ENCODE measurements around the gene DIP2C.
"Not testable (repeated sequence)": the region's sequence is repeated elsewhere in the genome, so short reads cannot be mapped to it uniquely, and the experiment has no call there.

Gene DIP2C

DNA sequence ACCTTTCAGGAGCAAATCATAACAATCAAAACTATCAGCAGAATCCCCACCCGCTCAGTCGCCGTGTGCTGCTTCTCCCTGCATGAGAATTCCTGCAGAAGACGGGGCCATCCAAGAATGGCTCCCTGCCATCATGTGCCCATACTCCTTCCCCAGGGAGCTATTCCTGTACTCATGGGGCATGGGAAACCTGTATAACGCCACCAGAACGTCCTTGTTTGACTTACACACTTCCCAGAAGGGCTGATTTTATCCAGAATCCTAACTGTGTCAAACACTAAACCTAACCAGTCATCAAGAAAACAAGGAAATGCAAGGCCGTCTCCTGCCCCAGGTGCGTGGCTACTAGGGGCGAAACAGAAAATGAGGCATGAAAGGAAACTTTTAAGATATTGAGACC lies 16.0 kb downstream of the DIP2C start:
- DNase-seq: no peak

DNA sequence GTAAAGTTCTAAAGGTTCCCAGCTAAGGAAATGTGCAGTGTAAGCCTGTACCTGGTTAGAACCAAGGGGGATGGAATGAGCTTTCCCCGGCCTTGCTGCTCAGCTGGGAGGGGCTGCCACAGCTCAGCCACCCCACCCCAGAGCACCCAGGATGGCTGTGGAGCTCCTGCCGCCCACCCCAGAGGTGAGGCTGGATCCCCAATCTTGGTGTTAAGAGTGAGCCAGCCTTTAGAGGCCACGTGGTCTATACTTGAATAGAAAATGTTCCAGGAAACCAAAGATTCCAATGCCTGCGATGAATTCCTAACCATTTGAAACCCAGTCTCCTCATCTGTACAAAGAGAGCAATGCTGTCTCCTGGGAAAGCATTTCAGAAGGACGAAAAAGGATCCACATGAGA lies 16.5 kb downstream of the DIP2C start:
- no peak for DNase-seq

DNA sequence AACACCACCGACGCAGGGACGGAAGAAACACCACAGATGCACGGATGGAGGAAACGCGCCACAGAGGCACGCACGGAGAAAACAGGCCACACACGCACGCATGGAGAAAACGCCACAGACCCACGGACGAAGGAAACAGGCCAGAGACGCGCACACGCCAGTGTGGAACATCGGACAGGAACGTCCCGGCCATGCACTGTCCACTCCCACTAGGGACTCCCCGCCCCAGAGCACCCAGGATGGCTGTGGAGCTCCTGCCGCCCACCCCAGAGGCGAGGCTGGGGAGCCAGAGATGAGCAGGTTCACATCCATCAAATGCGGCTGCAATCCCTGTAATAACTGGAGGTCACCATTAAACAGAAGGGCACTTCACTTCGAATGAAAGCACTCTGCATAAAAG lies 17.3 kb downstream of the DIP2C start:
- DNase-seq: no peak

DNA sequence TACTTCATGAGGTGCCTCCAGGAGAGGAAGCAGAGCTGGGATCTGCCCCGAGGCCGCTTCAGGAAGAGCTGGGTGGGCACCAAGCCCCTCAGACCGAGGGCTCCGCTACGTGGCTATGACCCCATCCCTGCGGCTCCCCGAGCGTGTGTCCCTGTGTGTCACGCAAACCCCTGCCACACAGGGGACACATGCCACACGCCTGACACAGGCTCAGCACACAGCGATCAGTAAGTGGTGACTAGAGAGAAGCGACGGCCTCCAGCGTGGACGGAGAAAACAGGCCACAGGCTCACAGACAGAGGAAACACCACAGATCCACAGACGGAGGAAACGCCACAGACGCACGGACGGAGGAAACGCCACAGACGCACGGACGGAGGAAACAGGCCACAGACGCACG lies 18.5 kb downstream of the DIP2C start:
- no peak for DNase-seq

DNA sequence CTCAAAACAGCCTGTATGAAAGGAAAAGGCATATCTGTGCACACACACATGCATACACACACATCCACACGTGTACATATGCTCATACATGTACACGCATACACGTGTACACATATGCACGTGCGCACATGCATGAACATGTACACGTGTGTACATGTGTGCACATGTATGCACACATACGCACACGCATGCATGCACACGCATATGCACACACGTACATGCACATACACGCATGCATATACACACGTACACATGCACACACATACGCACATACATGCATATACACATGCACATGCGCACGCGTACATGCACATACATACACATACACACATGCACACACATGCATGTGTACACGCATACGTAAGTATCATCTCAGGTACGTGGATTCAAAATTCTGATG lies 19.4 kb downstream of the DIP2C start:
- DNase-seq: no peak

DNA sequence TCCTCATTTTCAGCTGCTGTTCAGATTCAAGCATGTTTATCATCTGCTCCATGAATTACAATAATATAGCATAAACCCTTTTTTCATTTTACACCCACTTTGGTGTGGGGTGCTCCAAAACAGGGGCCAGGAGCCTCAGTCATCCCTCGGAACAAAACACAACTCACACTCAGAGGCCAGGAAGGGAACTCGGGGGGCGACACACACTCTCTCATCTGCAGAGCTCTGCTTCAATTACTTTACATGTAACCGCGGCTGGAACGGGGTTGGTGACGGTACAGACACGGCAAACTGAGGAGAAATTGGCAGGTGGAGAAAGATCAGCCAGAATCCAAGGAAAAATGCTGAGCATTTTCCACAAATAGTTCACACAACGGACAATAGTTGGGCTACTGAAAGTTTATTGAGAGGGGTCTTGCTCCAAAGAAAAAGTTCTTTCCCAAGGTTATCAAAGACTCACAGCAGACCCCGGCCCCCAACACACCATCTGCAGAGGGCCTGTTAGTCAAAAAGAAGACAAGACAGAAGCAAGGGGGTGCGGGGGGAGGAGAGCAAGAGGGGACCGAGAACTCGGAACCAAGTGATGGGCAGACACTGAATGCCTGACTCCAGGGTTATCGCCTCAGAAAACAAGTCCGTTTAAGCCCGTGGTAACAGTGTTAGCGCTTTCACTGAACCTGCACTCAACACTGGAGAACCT lies 20.5 kb downstream of the DIP2C start:
- DNase-seq: no peak

DNA sequence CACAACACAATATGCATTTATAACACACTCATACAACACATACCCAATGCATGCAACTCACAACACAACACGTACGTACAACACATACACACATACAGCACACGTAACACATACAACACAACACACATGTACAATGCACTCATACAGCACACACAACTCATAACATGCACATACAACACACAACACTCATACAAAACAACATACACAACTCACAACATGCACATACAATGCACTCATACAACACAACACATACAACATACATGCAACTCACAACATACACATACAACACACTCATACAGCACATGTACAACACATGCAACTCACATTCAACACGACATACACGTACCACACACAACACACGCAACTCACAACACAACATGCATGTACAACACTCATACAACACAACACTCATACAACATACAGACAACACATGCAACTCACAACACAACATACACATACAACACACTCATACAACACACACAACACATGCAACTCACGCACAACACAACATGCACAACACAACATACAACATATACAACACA lies 21.8 kb downstream of the DIP2C start:
- DNase-seq: no peak

DNA sequence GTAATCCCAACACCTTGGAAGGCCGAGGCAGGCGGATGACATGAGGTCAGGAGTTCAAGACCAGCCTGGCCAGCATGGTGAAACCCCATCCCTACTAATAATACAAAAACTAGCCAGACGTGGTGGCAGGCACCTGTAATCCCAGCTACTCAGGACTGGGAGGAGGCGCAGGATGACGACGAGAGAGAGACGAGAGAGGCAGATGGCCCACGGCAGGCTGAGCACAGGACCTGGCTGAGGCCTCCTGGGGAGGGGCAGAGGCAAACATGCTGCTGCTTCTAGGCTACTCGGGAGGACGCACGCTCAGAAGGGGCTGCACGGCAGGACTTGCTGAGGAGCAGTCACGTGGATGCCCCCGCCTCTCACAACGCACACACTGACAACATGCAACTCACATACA lies 22.4 kb downstream of the DIP2C start:
- DNase-seq: no peak

DNA sequence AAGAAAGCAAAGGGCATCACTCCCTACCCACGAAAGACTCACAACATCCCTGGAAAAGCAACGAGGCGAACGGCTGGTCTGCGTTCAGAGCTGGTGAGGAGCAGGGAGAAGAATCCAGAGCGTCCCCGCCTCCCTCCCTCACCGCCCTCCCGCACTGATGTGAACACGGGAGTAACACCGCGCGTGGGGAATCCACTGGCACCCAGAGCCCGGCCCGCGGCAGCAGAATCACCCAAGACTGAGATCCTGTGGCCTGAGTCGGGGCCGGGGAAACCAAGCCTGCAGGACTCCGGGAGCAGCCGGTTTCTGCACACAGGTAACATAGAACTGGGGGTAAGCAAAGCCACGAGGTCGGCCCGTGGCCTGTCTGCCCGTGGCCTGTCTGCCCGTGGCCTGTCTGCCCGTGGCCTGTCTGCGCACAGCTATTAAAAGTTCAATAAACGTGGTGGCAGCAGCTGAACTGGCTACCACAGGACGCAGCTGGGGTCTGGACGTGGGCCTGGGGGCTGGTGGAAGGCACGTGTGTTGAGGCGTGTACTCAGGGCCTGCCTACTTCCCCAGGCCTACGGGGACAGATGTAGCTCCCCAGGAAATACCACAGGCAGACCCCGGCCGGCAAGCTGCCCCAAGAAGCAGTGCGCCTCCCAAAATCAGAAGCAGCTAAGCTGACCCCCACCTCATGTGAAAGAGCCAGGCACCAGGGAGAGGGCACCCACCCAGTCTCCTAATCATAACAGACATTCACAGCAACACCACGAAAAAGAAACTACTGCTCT lies 23.0 kb downstream of the DIP2C start:
- no peak for DNase-seq

DNA sequence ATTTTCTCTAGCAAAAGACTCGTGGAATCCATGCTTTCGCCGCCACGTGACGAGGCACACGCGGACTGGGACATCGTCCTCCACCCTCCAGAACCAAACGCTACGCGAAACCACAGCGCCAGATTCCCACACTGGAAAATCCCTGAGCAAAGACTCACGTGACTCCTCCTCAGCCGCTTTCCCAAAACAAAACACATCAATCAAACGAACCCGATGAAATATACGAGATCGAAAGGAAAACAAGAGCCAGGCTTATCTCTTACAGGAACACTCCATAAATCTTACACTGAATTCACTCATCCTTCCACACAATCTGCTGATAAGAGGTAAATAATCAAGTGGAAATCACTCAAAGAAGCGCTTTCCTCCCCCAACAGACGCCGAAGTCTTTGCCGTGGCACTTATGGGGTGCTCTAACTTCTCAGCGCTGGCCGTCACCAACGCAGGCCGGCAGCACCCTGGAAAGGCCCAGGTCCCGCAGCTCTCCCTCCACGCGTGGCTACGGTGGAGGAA lies 23.8 kb downstream of the DIP2C start:
- no peak for DNase-seq

DNA sequence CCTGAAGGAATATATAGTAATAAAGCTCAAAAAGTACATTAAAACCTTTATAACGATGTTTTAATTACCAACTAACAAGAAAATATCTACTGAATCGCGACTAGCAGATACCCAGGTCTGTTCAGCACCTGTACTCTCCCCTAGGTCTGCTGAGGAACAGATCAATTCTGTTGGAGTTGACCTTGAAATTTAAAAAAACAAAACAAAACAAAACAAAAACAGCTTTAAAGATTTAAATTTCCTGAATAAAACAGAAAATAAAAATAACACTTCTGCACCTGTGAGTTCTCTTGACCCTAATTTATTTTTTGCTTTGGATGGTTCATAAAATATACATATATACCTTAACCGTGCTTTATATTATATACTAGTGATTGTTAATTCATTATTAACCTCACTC lies 24.6 kb downstream of the DIP2C start:
- no peak for DNase-seq

DNA sequence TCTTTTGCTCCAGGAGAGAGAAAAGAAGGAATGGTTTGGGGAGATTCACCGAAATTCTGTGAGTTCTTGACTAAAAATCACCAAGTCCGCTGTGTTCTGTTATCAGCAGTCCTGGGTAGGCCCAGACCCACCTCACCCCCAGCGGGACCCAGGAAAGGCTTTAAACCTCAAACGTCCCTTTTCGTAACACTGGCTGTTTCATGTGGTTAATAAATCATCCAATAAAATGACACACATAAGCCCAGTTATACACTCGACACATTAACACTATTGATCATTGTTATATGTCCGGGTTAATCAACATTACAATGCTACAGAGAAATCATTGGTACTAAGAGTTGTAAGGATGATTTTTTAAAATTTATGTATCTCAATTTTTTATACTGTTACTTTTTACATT lies 25.2 kb downstream of the DIP2C start:
- no peak for DNase-seq

DNA sequence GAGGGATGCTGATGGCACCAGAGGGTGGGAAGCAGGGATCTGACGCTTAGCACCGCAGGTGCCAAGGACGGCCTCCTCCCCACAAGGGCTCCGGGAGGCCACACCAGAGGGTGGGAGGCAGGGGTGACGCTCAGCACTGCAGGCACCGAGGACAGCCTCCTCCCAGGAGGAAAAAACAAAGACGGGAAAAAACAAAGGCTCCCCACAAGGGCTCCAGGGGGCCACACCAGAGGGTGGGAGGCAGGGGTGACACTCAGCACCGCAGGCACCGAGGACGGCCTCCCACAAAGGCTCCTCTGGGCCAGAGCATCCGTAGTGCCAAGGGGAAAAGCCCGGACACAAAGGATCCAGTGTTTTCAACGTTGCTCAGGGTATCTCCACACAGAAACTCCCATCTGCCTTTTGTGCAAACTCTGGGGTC lies 25.6 kb downstream of the DIP2C start:
- DNase-seq: no peak

DNA sequence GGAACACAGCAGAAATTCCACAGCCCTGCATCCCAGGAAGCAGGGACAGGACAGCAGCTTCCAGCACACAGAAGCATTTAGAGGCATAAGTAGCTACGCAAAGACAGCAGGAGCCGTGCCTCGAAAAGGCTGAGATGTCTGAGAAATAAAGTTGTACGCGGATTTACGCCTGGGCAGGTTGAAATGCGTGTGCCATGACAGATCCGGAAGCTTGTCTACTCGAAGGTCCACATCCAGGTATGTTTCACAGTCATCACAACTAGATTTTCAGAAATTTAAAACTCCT lies 26.1 kb downstream of the DIP2C start:
- no peak for DNase-seq

DNA sequence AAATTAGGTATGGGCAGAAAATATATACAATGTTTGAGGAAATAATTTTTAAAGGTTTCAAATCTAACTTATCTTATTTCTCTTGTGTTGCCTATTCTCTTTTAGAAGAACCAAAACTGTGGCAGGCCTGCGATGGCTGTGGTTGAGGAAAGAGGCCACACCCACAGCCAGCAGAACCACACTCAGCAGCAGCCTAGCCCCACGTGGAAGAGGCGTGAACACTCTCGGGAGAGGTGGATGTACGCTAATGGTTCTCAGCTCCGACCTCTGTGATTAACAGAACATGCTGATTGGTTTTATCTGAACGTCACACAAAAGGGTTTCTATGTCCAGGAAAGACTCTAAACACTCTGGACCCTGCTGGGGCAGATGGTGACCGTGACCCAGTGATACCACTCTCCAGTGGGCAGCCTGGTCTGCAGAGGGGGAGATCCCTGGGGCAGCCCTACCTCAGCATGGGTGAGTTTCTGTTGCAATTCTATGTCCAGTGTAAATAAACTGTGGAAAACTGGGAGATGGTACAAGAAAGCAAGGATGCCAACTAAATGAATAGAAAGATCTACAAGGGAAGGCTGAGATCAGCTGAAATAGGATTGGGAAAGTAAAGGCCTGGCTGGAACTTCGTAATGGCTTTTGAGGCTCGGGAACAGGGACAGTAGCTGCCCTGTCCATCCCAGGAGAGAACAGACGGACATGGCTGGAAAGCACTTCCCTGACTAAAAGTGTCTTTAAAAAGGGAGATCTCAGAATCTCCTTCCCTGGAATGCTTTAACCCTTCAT lies 26.6 kb downstream of the DIP2C start:
- no peak for DNase-seq

DNA sequence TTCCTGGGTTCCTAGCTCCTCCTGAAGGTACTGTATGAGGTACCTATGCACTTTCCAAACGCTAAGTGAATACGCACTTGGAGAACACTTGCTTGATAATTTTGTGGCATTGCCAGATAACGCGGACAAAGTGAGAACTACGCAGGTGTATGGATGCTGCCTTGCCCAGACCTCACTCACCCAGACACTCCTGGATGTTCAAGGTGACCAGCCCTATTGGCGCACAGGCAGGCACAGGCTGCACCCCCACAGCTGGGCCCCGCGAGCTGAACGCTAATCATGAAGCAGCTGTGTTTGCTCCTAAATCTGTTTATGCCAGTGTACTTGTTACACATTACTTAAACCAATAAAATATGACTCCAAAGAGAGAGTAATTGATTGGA lies 27.3 kb downstream of the DIP2C start:
- peak; percentile 7 for DNase-seq

DNA sequence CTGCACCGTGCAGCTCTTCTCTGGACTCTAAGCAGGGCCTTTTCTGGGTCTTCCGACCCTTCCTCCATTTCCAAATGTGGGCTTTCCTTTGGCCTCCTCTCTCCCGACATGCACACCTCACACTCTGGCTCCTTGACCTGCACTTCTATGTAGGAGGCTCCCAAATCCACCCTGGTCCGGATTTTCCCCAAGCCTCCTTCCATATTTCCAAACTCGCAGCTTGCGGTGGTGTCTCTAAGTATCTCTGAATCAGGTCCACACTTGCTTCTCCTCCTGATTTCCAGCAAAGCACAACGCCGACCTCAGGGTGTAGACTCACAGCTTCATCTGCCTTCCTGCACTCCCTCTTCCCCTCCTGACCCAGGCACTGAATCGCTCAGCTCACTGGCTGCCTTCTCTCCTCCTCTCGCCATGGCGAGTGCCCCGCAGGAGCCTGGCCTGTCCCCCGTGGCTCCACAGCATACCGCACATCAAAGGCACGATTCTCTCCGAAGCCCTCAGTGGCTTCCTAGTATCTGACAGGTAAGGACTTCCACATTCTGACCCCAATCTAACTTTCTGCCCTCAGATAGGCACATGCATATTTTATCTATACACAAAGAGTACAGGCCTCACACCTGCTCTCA lies 27.8 kb downstream of the DIP2C start:
- DNase-seq: no peak

DNA sequence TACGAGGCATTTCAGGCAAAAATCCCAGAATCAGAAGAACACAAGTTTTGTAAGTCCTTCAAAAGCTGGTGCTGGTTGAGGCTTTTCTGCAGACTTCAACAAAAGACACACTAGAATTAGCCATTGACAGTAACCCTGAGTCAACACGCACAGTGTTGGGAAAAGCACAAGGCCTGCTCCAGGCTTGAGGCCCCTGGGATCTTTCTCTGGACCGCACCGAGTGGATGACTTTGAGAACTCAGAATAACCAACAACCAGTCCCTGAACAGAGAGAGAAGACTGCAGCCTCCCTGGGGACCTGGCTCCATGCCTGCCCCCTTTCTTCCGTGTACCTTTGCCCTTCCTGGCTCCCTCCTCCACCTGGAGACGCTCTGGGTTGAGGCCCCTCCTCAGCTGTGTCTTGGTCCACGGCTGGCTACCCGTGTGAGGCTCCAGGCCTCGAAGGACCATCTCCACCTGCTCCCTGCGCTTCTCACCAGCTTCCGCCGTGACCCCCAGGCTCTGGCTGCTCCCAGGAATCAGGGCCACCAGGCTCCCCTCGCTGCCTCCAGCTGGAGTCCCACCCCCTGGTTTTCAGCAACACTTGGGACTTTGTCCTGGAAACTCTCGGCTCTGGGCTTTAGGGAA lies 28.4 kb downstream of the DIP2C start:
- DNase-seq: no peak

DNA sequence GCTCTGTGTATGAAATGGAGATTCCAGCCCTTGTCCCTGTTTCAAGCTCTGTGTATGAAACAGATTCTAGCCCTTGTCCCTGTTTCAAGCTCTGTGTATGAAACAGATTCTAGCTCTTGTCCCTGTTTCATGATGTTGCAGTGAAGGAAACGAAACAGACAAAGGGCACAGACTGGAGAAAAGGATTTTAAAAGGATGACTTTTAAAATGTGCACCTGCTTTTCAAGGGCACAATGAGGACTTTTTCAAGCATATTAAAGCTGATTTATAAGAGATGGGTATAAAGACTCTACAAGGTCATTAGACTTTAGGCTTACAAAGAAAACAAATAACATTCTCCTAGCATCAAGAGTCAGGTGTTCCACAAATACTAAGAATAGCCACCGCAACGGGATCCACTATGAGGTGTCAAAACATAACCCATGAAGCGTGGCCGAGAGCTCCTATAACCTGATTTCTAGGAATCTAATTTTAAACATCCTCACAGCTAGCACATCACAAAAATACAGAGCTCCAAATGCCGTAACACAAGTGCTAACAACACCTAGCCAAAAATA lies 29.0 kb downstream of the DIP2C start:
- no peak for DNase-seq

DNA sequence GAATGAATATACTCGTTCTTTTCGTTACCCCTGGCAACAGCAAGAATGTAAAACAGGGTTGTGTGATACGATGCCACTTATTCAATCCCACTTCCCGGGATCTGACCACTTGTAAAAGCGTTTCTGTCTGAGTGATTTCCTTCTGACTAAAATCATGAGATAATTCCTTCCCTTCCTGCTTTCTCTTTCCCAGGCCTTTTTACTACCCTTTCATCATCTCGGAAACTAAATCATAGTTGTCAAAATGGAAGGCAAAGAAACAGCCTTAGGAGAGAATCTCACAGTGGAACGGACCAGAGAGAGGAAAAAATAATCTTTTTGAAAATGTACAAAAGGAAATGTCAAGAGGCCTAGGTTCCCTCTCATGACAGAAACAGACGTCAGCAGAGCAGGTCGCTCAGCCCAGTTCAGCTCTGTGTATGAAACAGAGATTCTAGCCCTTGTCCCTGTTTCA lies 29.8 kb downstream of the DIP2C start:
- no peak for DNase-seq

DNA sequence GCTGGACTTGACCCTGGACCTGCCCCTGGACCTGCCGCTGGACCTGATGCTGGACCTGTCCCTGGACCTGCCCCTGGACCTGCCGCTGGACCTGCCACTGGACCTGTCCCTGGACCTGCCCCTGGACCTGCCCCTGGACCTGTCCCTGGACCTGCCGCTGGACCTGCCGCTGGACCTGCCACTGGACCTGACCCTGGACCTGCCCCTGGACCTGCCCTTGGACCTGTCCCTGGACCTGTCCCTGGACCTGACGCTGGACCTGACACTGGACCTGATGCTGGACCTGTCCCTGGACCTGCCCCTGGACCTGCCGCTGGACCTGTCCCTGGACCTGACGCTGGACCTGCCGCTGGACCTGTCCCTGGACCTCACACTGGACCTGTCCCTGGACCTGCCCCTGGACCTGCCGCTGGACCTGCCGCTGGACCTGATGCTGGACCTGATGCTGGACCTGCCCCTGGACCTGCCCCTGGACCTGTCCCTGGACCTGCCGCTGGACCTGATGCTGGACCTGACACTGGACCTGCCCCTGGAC lies 31.6 kb downstream of the DIP2C start:
- not testable (repeated sequence) for DNase-seq

DNA sequence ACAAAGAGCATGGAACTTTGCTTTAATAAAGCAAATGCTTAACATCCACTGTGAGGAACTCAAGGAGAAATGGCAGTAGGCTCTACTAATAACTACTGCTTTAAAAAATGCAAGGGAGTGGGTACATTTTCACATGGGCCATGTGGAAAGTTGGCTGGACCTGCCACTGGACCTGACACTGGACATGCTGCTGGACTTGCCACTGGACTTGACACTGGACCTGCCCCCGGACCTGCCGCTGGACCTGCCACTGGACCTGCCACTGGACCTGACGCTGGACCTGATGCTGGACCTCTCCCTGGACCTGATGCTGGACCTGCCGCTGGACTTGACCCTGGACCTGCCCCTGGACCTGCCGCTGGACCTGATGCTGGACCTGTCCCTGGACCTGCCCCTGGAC lies 32.6 kb downstream of the DIP2C start:
- DNase-seq: no peak
